Measurements from ENCODE around the gene SSBP2. TPM values are rescaled to one million over a fixed set of nuclear protein-coding genes. Genes with fewer than 3 reads are reported as not detected.

Gene SSBP2
- total and polyA plus RNA-seq, 2 of the 8 experiments (the other 6 are each of a cell fraction or from before 2014, with no cell fraction given) = 21.5 to 36.2 TPM

GRCh38 chr5:81696418-81697397 is 54.2 kb downstream of the SSBP2 start:
- no peak overlapping the region for H4K91ac ChIP-seq (replicated peaks; ENCODE audit: insufficient read length, low read length)
- no peak for DNase-seq (ENCODE audit: low read depth in 1 of 2, low spot score in 2 of 2)
- H4K8ac ChIP-seq (ENCODE audit: extremely low read depth, insufficient read depth, low read length) = no peak overlapping the region
- H3K79me2 ChIP-seq (ENCODE audit: control insufficient read depth in 1 of 2, insufficient read depth in 2 of 2, low read length in 2 of 2) = no peaks in the 10 kb centered on the region
- no peaks in the 10 kb centered on the region; a peak in 1 of 8 replicates for H3K36me3 ChIP-seq (ENCODE audit: control insufficient read depth in 2 of 4, insufficient read depth in 4 of 4, low read length in 3 of 4)
- H3K4ac ChIP-seq (replicated peaks; ENCODE audit: insufficient read length, low read depth, low read length) = no peak overlapping the region
- H3K27ac ChIP-seq (ENCODE audit: low read depth, low read length) = no peak overlapping the region
- H2BK12ac ChIP-seq (ENCODE audit: low read depth, low read length) = no peak overlapping the region
- H2BK20ac ChIP-seq (ENCODE audit: low read length) = no peak overlapping the region
- H2BK120ac ChIP-seq (replicated peaks; ENCODE audit: low read depth, low read length) = no peak overlapping the region
- H4K20me1 ChIP-seq (replicated peaks in 1 of 2; ENCODE audit: control insufficient read depth in 1 of 2, insufficient read depth in 2 of 2, low read length in 2 of 2) = no peaks in the 10 kb centered on the region
- WGBS, 2 experiments (ENCODE audit: extremely low coverage in 1 of 2, insufficient coverage in 1 of 2, insufficient read length in 1 of 2, insufficient replicate concordance in 2 of 2, low coverage in 1 of 2, low lambda C conversion rate in 2 of 2, missing lambda C conversion rate in 1 of 2) = 88% methylated on average over 9 of the region's 9 CpGs; no CpG with 5 or more reads in 1 of the 2 experiments
- no peaks in the 10 kb centered on the region for H3K79me1 ChIP-seq (ENCODE audit: low read depth, low read length)
- H3K23me2 ChIP-seq (ENCODE audit: low read depth, low read length) = no peaks in the 10 kb centered on the region
- no peak for FAIRE-seq
- no peak overlapping the region for H3K56ac ChIP-seq (replicated peaks; ENCODE audit: insufficient read length, low read depth, low read length)
- POLR2A ChIA-PET (ENCODE audit: partially characterized antibody) = interaction anchor here (1.0 kb wide), 1 partner anchor 225 kb away, joined by 5 read pairs; no protein-coding TSS in a partner anchor
- H3K14ac ChIP-seq (ENCODE audit: insufficient read length) = no peak overlapping the region
- peaks cover 0 to 4% of the 10 kb centered on the region in 2 experiments; a peak in 1 of 4 replicates for H3K9me3 ChIP-seq (ENCODE audit: insufficient read depth in 2 of 2, low read depth in 1 of 2, low read length in 1 of 2)
- no peak overlapping the region for H3K4me2 ChIP-seq (ENCODE audit: insufficient read depth in 1 of 2, low read depth in 2 of 2, low read length in 2 of 2)
- H3K4me1 ChIP-seq (replicated peaks in 1 of 4; ENCODE audit: control insufficient read depth in 3 of 4, insufficient read depth in 4 of 4, low read length in 3 of 4) = no peaks in the 10 kb centered on the region
- H3K18ac ChIP-seq (ENCODE audit: extremely low read depth, low read length) = no peak overlapping the region
- no peak overlapping the region for H3K9ac ChIP-seq (replicated peaks in 1 of 4; ENCODE audit: extremely low read depth in 1 of 4, low read depth in 3 of 4, low read length in 3 of 4)
- CTCF ChIA-PET (ENCODE audit: partially characterized antibody) = no interaction called here
- H3K27me3 ChIP-seq (replicated peaks in 1 of 4; ENCODE audit: control insufficient read depth in 3 of 4, extremely low read depth in 1 of 4, insufficient read depth in 3 of 4, low read length in 3 of 4) = no peaks in the 10 kb centered on the region
- H2AFZ ChIP-seq (ENCODE audit: low read length) = no peak overlapping the region
- no peak overlapping the region for H4K5ac ChIP-seq (ENCODE audit: insufficient read length, low read depth, low read length)
- H2AK5ac ChIP-seq (ENCODE audit: low read depth, low read length) = no peak overlapping the region
- H3K23ac ChIP-seq (ENCODE audit: insufficient read length) = no peak overlapping the region
- no peak overlapping the region for H2BK15ac ChIP-seq (ENCODE audit: low read length)
- H2BK5ac ChIP-seq (ENCODE audit: low read depth, low read length) = no peak overlapping the region
- no peak overlapping the region for H3K4me3 ChIP-seq (ENCODE audit: extremely low read depth in 1 of 4, insufficient read depth in 2 of 4, low read depth in 3 of 4, low read length in 4 of 4)
- TF ChIP-seq RAD21 (IDR thresholded peaks at IDR 0.05 in 1 of 2, conservative IDR thresholded peaks at IDR 0.05 in 1 of 2; ENCODE audit: low read depth in 2 of 2, low read length in 2 of 2) (no peak), POLR2AphosphoS5 (IDR thresholded peaks at IDR 0.05; ENCODE audit: low read depth, low read length) (no peak), EZH2 (IDR thresholded peaks at IDR 0.05; ENCODE audit: low read depth, low read length, severe bottlenecking) (no peak), CTBP2 (IDR thresholded peaks at IDR 0.05; ENCODE audit: borderline replicate concordance, insufficient read depth, insufficient read length, low read length) (no peak), POU5F1 (IDR thresholded peaks at IDR 0.05; ENCODE audit: low read depth, low read length) (no peak), TBP (IDR thresholded peaks at IDR 0.05; ENCODE audit: low read depth, low read length) (no peak), ASH2L (IDR thresholded peaks at IDR 0.05; ENCODE audit: low read length) (no peak), JUND (IDR thresholded peaks at IDR 0.05; ENCODE audit: low read length) (no peak)
- TF ChIP-seq, protein P1, sequence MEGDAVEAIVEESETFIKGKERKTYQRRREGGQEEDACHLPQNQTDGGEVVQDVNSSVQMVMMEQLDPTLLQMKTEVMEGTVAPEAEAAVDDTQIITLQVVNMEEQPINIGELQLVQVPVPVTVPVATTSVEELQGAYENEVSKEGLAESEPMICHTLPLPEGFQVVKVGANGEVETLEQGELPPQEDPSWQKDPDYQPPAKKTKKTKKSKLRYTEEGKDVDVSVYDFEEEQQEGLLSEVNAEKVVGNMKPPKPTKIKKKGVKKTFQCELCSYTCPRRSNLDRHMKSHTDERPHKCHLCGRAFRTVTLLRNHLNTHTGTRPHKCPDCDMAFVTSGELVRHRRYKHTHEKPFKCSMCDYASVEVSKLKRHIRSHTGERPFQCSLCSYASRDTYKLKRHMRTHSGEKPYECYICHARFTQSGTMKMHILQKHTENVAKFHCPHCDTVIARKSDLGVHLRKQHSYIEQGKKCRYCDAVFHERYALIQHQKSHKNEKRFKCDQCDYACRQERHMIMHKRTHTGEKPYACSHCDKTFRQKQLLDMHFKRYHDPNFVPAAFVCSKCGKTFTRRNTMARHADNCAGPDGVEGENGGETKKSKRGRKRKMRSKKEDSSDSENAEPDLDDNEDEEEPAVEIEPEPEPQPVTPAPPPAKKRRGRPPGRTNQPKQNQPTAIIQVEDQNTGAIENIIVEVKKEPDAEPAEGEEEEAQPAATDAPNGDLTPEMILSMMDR (IDR thresholded peaks at IDR 0.05; ENCODE audit: control extremely low read depth in 1 of 3, insufficient read depth in 1 of 3, low read depth in 1 of 3, low read length in 3 of 3) = no peak
